GM12891 (cell line): ENCODE data around the gene MSI2.

Experiments used
- POLR2A ChIP-seq: IDR thresholded peaks from 2 replicates; pipeline ENCODE4 v1.6.1; 2011; ENCODE audit warnings: low read depth, low read length, control low read depth
- POLR2AphosphoS5 ChIP-seq: IDR thresholded peaks from 2 replicates; pipeline ENCODE4 v1.6.1; 2011; ENCODE audit warnings: low read depth, low read length, control low read depth

GRCh38 chr17:57619061-57619937 is 363.0 kb downstream of the MSI2 start:
- no peak for TF ChIP-seq POLR2AphosphoS5
- TF ChIP-seq POLR2A = no peak
